HCT116 (cell line): Measurements from ENCODE around the gene GAD2. TPM values are rescaled to one million over a fixed set of nuclear protein-coding genes. Genes with fewer than 3 reads are reported as not detected.

Experiments
- ATAC-seq: fragments of 200-7000 bp; cut with Tn5 transposase; 2 replicates; pipeline ENCODE4 v1.9.1; 2020; ENCODE audit warnings: mild to moderate bottlenecking, moderate library complexity
- BruUV-seq: library from RNA; stranded (reverse); fragments of 400-500 nt; replicated peaks from 2 replicates; lab custom pipeline; 2021; lab: Mats Ljungman, UMichigan
- CTCF ChIA-PET: fragments of 300-600 bp; sonication (Branson Sonifier 250); formaldehyde crosslinking; loops from one replicate; lab custom pipeline; 2021; ENCODE audit warnings: antibody characterized with exemption; lab: Charles Lee
- POLR2A ChIA-PET: fragments of 300-600, 350-600 bp; sonication (Branson Sonifier 250); formaldehyde crosslinking; loops from one replicate; lab custom pipeline; 2021; ENCODE audit warnings: antibody characterized with exemption; lab: Charles Lee
- RAD21 ChIA-PET, 2 experiments: fragments of 300-600 bp; sonication (Branson Sonifier 250); formaldehyde crosslinking; loops; one replicate each; lab custom pipeline; 2023; ENCODE audit warnings: low total read pairs in 2 of 2; ENCODE audit not compliant: uncharacterized antibody in 2 of 2, unreplicated experiment in 2 of 2, low non-redundant PET in 1 of 2; lab: Charles Lee
- DNase-seq: peaks from one replicate; pipeline ENCODE4 v3.0.0-alpha.2; 2010; ENCODE audit warnings: low read depth, low spot score
- H2AFZ ChIP-seq: fragments of 200-600 bp; shearing (Covaris generic), sonication (generic); 2 replicates; pipeline ENCODE4 v1.6.1; 2017; ENCODE audit warnings: low read depth, mixed run types, mixed read lengths, antibody characterized with exemption, low read length; ENCODE audit not compliant: poor library complexity, severe bottlenecking
- H3K27ac ChIP-seq: 2 replicates; pipeline ENCODE4 v1.5.1; 2012; ENCODE audit warnings: low read depth, low read length
- H3K27me3 ChIP-seq: fragments of 200-600 bp; sonication (generic); 2 replicates; pipeline ENCODE4 v1.6.1; 2016; ENCODE audit warnings: mixed run types, low read length, mixed read lengths; ENCODE audit not compliant: insufficient read depth
- H3K36me3 ChIP-seq, 2 experiments: fragments of 200-500 bp in 1 of 2; fragments of 200-600 bp in 1 of 2; sonication (Bioruptor generic) in 1 of 2; sonication (generic) in 1 of 2; 2 replicates each; pipeline versions ENCODE4 v1.5.1 to v1.6.1; 2014 to 2016; ENCODE audit warnings: low read length in 2 of 2, inconsistent platforms in 1 of 2, mixed read lengths in 1 of 2, mixed run types in 1 of 2; ENCODE audit not compliant: insufficient read depth in 2 of 2, control insufficient read depth in 1 of 2
- H3K4me1 ChIP-seq, 2 experiments: fragments of 200-600 bp in 1 of 2; sonication (generic) in 1 of 2; 2 replicates each; pipeline versions ENCODE4 v1.5.1 to v1.6.1; 2012 to 2017; ENCODE audit warnings: low read length in 2 of 2, inconsistent platforms in 1 of 2, mild to moderate bottlenecking in 1 of 2, mixed read lengths in 1 of 2, mixed run types in 1 of 2, moderate library complexity in 1 of 2; ENCODE audit not compliant: insufficient read depth in 2 of 2, control insufficient read depth in 1 of 2
- H3K4me2 ChIP-seq: fragments of 200-600 bp; sonication (generic); 2 replicates; pipeline ENCODE4 v1.6.1; 2017; ENCODE audit warnings: mixed run types, low read length, mixed read lengths
- H3K4me3 ChIP-seq, 2 experiments: fragments of 200-600 bp in 1 of 2; sonication (generic) in 1 of 2; replicated peaks in 1 of 2; 2 replicates each; pipeline ENCODE4 v1.5.1; 2011 to 2016; ENCODE audit warnings: low read length in 2 of 2, control low read depth in 1 of 2, low read depth in 1 of 2, mild to moderate bottlenecking in 1 of 2, mixed read lengths in 1 of 2, mixed run types in 1 of 2
- H3K79me2 ChIP-seq: fragments of 200-600 bp; sonication (generic); 2 replicates; pipeline ENCODE4 v1.6.1; 2017; ENCODE audit warnings: mild to moderate bottlenecking, mixed run types, low read length, moderate library complexity, mixed read lengths; ENCODE audit not compliant: insufficient read depth
- H3K9ac ChIP-seq: fragments of 200-600 bp; sonication (generic); 2 replicates; pipeline ENCODE4 v1.6.1; 2016; ENCODE audit warnings: low read length, mixed read lengths
- H3K9me2 ChIP-seq: fragments of 200-600 bp; sonication (generic), shearing (Covaris generic); 2 replicates; pipeline ENCODE4 v1.6.1; 2017; ENCODE audit warnings: mixed run types, mild to moderate bottlenecking, moderate library complexity; ENCODE audit not compliant: insufficient read depth
- H3K9me3 ChIP-seq, 2 experiments: fragments of 200-500 bp in 1 of 2; fragments of 200-600 bp in 1 of 2; sonication (Bioruptor generic) in 1 of 2; sonication (generic) in 1 of 2; 2 replicates each; pipeline ENCODE4 v1.6.1; 2014 to 2017; ENCODE audit warnings: low read length in 2 of 2, mixed read lengths in 2 of 2, inconsistent platforms in 1 of 2, low read depth in 1 of 2, mild to moderate bottlenecking in 1 of 2, mixed run types in 1 of 2, moderate library complexity in 1 of 2; ENCODE audit not compliant: control insufficient read depth in 1 of 2, insufficient read depth in 1 of 2
- H4K20me1 ChIP-seq: fragments of 200-600 bp; sonication (generic), shearing (Covaris generic); 2 replicates; pipeline ENCODE4 v1.6.1; 2017; ENCODE audit warnings: mixed run types, mild to moderate bottlenecking, moderate library complexity; ENCODE audit not compliant: insufficient read depth
- EGR1 ChIP-seq: IDR thresholded peaks from 2 replicates; pipeline ENCODE4 v1.6.1; 2012; ENCODE audit warnings: low read depth
- ELF1 ChIP-seq: IDR thresholded peaks from 2 replicates; pipeline ENCODE4 v1.6.1; 2012; ENCODE audit warnings: low read depth, borderline replicate concordance
- EZH2 ChIP-seq: fragments of 200-600 bp; sonication (generic); IDR thresholded peaks from 2 replicates; pipeline ENCODE4 v1.6.1; 2017; ENCODE audit warnings: antibody characterized with exemption, mixed run types
- JUND ChIP-seq: IDR thresholded peaks from 2 replicates; pipeline ENCODE4 v1.6.1; 2012
- POLR2A ChIP-seq: IDR thresholded peaks from 2 replicates; pipeline ENCODE4 v1.7.0; 2011; ENCODE audit warnings: borderline replicate concordance; ENCODE audit not compliant: insufficient read depth, insufficient read length; ENCODE audit errors: extremely low read depth
- POLR2AphosphoS5 ChIP-seq: IDR thresholded peaks from 2 replicates; pipeline ENCODE4 v1.6.1; 2011; ENCODE audit warnings: mild to moderate bottlenecking, low read depth, low read length, moderate library complexity
- RAD21 ChIP-seq: IDR thresholded peaks from 2 replicates; pipeline ENCODE4 v1.6.1; 2012; ENCODE audit warnings: low read depth, mild to moderate bottlenecking
- SIN3A ChIP-seq: IDR thresholded peaks from 2 replicates; pipeline ENCODE4 v1.6.1; 2012; ENCODE audit warnings: low read depth
- TCF7L2 ChIP-seq: IDR thresholded peaks from 2 replicates; pipeline ENCODE4 v1.7.0; 2011; ENCODE audit warnings: borderline replicate concordance, inconsistent platforms; ENCODE audit not compliant: insufficient read depth, insufficient read length; ENCODE audit errors: extremely low read depth
- ZNF274 ChIP-seq: fragments of 200-500 bp; sonication (Bioruptor generic); IDR thresholded peaks from 2 replicates; pipeline ENCODE4 v1.6.1; 2014; ENCODE audit warnings: mild to moderate bottlenecking, low read depth, low read length, inconsistent platforms
- intact Hi-C: fragments of 100-400 bp; cut with micrococcal nuclease; formaldehyde crosslinking; loops from 2 replicates; pipeline ENCODE4 v1.10.0; 2022
- total RNA-seq: library from RNA; stranded (reverse); gene quantifications from one replicate; pipeline ENCODE4 v1.2.1, GENCODE V29; 2021; ENCODE audit not compliant: unreplicated experiment
- TF ChIP-seq, protein P1 (sequence below): IDR thresholded peaks from 2 replicates; pipeline ENCODE4 v1.6.1; 2012
- TF ChIP-seq, protein P2 (sequence below), 3 experiments: fragments of 200-600 bp in 1 of 3; sonication (generic) in 1 of 3; IDR thresholded peaks in 2 of 3; conservative IDR thresholded peaks in 1 of 3; 2 replicates each; pipeline ENCODE4 v1.5.1; 2012 to 2017; ENCODE audit warnings: low read depth in 2 of 3, low read length in 2 of 3, antibody characterized with exemption in 1 of 3, borderline replicate concordance in 1 of 3, control low read depth in 1 of 3, mild to moderate bottlenecking in 1 of 3, mixed read lengths in 1 of 3, mixed run types in 1 of 3, moderate library complexity in 1 of 3; ENCODE audit not compliant: insufficient read depth in 1 of 3
- TF ChIP-seq, protein P3 (sequence below): IDR thresholded peaks from 2 replicates; pipeline ENCODE4 v1.6.1; 2012; ENCODE audit warnings: low read depth

Gene GAD2
- total RNA-seq, 1 experiment from 2014 or later, result not detected

DNA sequence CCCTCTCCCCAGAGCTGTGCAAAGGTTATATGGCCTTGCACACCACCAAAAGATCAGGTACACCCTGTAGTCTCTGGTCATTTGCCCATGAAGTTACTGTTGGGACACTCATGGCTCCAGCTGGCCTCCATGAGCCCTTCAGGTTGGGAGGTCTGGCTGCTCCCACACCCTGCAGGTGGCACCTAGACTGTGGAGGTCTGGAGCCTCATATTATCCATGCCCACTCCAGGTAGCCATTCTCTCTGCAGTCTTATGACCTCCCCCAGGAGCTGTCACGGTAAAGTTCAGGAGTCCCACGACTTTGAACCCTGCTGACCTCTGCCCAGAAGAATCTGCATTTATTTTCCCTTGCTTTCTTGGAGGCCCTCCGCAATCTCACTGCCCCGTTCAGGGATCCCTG is 39.2 kb upstream of the GAD2 start (continued):
- TF ChIP-seq, protein P1, sequence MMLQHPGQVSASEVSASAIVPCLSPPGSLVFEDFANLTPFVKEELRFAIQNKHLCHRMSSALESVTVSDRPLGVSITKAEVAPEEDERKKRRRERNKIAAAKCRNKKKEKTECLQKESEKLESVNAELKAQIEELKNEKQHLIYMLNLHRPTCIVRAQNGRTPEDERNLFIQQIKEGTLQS, result no peak
- TF ChIP-seq, protein P2, sequence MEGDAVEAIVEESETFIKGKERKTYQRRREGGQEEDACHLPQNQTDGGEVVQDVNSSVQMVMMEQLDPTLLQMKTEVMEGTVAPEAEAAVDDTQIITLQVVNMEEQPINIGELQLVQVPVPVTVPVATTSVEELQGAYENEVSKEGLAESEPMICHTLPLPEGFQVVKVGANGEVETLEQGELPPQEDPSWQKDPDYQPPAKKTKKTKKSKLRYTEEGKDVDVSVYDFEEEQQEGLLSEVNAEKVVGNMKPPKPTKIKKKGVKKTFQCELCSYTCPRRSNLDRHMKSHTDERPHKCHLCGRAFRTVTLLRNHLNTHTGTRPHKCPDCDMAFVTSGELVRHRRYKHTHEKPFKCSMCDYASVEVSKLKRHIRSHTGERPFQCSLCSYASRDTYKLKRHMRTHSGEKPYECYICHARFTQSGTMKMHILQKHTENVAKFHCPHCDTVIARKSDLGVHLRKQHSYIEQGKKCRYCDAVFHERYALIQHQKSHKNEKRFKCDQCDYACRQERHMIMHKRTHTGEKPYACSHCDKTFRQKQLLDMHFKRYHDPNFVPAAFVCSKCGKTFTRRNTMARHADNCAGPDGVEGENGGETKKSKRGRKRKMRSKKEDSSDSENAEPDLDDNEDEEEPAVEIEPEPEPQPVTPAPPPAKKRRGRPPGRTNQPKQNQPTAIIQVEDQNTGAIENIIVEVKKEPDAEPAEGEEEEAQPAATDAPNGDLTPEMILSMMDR (IDR thresholded peaks at IDR 0.05 in 2 of 3, conservative IDR thresholded peaks at IDR 0.05 in 1 of 3; ENCODE audit: borderline replicate concordance in 1 of 3, insufficient read depth in 1 of 3, low read depth in 2 of 3, low read length in 2 of 3), result no peak
- TF ChIP-seq POLR2A, result no peak

DNA sequence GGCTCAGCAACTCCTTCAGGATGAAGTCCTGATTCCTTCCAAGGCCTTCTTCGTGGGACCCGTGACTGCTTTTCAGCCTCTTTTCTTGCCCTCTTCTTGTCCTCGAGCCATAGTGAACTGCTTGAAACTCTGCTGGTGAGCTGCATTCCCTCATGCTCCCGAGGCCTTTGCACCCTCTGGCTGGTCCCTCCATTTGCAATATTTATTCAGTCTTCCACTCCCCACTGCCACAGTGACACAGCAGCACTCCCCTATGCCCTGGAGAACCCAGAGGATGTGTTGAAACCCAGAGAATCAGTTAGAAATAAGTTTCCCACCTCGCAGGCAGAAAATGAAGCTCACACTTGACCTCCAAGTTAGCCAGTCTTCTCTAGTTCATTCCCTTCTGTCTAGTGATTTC is 22.3 kb upstream of the GAD2 start:
- DNase-seq (no peak), ATAC-seq (no peak)
- BruUV-seq, result no TSS peak
- Histone ChIP-seq H3K9ac (no peak overlapping the region), H3K27ac (no peak overlapping the region), H2AFZ (no peak overlapping the region), H3K79me2 (no peaks in the 10 kb centered on the region), H3K4me3 (no peak overlapping the region), H3K27me3 (0 out of 2 replicates have a peak, but pooled peaks cover 2% of the 10 kb centered on the region), H4K20me1 (no peaks in the 10 kb centered on the region), H3K9me2 (no peaks in the 10 kb centered on the region), H3K36me3 (no peaks in the 10 kb centered on the region), H3K4me1 (no peaks in the 10 kb centered on the region), H3K9me3 (no peaks in the 10 kb centered on the region), H3K4me2 (no peak overlapping the region)
- POLR2A ChIA-PET, result no interaction called here
- CTCF ChIA-PET, result no interaction called here
- RAD21 ChIA-PET, result no interaction called here
- intact Hi-C loops, result no loop called here
- TF ChIP-seq, protein P1, result no peak
- TF ChIP-seq, protein P2 (IDR thresholded peaks at IDR 0.05 in 2 of 3, conservative IDR thresholded peaks at IDR 0.05 in 1 of 3; ENCODE audit: borderline replicate concordance in 1 of 3, insufficient read depth in 1 of 3, low read depth in 2 of 3, low read length in 2 of 3), result no peak
- TF ChIP-seq EZH2, result no peak
- no peak for TF ChIP-seq TCF7L2
- TF ChIP-seq, protein P3, sequence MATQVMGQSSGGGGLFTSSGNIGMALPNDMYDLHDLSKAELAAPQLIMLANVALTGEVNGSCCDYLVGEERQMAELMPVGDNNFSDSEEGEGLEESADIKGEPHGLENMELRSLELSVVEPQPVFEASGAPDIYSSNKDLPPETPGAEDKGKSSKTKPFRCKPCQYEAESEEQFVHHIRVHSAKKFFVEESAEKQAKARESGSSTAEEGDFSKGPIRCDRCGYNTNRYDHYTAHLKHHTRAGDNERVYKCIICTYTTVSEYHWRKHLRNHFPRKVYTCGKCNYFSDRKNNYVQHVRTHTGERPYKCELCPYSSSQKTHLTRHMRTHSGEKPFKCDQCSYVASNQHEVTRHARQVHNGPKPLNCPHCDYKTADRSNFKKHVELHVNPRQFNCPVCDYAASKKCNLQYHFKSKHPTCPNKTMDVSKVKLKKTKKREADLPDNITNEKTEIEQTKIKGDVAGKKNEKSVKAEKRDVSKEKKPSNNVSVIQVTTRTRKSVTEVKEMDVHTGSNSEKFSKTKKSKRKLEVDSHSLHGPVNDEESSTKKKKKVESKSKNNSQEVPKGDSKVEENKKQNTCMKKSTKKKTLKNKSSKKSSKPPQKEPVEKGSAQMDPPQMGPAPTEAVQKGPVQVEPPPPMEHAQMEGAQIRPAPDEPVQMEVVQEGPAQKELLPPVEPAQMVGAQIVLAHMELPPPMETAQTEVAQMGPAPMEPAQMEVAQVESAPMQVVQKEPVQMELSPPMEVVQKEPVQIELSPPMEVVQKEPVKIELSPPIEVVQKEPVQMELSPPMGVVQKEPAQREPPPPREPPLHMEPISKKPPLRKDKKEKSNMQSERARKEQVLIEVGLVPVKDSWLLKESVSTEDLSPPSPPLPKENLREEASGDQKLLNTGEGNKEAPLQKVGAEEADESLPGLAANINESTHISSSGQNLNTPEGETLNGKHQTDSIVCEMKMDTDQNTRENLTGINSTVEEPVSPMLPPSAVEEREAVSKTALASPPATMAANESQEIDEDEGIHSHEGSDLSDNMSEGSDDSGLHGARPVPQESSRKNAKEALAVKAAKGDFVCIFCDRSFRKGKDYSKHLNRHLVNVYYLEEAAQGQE, result no peak
- no peak for TF ChIP-seq POLR2AphosphoS5
- TF ChIP-seq JUND, result no peak
- TF ChIP-seq SIN3A, result no peak
- no peak for TF ChIP-seq ELF1
- no peak for TF ChIP-seq ZNF274
- TF ChIP-seq RAD21, result no peak
- no peak for TF ChIP-seq EGR1
